CD4-positive, CD25-positive, alpha-beta regulatory T cell (primary cell): Measurements from ENCODE around the gene SCARB2. TPM values are rescaled to one million over a fixed set of nuclear protein-coding genes. Genes with fewer than 3 reads are reported as not detected.
A peak's percentile ranks its signal among the peaks of the same experiment; 100 is the strongest.

Experiments used
- ATAC-seq, 2 donors: fragments of 150-1000 bp; cut with Tn5 transposase; one replicate each; pipeline ENCODE4 v1.10.0; 2021; ENCODE audit warnings: low read depth in 2 of 2, moderate number of reproducible peaks in 2 of 2, moderate library complexity in 1 of 2
- DNase-seq, 3 donors: peaks; one replicate each; pipeline versions ENCODE4 v3.0.0 to v3.0.0-alpha.2; 2012 to 2022; ENCODE audit warnings: mixed read lengths in 1 of 3
- H3K27ac ChIP-seq: one replicate; pipeline ENCODE4 v1.7.0; 2013; ENCODE audit warnings: mild to moderate bottlenecking, low read length; ENCODE audit not compliant: insufficient read depth, poor library complexity, severe bottlenecking
- H3K27me3 ChIP-seq: one replicate; pipeline ENCODE4 v1.7.0; 2013; ENCODE audit warnings: low read length; ENCODE audit not compliant: control insufficient read depth, insufficient read depth
- H3K36me3 ChIP-seq: one replicate; pipeline ENCODE4 v1.7.0; 2013; ENCODE audit warnings: mild to moderate bottlenecking, low read length, moderate library complexity; ENCODE audit not compliant: control insufficient read depth, insufficient read depth
- H3K4me1 ChIP-seq: 2 replicates; pipeline ENCODE4 v1.7.0; 2013; ENCODE audit warnings: mild to moderate bottlenecking, low read length; ENCODE audit not compliant: insufficient read depth, control insufficient read depth, poor library complexity, severe bottlenecking
- H3K4me3 ChIP-seq: one replicate; pipeline ENCODE4 v1.7.0; 2013; ENCODE audit warnings: low read depth, mild to moderate bottlenecking, low read length, moderate library complexity
- H3K9me3 ChIP-seq, 2 experiments: 1 replicate in 1 of 2; 2 replicates in 1 of 2; pipeline ENCODE4 v1.7.0; 2013; ENCODE audit warnings: low read length in 2 of 2, mild to moderate bottlenecking in 1 of 2, moderate library complexity in 1 of 2; ENCODE audit not compliant: control insufficient read depth in 2 of 2
- H3K27ac Mint-ChIP-seq, 3 donors: one replicate each; pipeline ENCODE4 v1.8.0; 2020 to 2022; ENCODE audit warnings: mild to moderate bottlenecking in 3 of 3, mixed read lengths in 3 of 3, moderate library complexity in 2 of 3
- H3K27me3 Mint-ChIP-seq: one replicate; pipeline ENCODE4 v1.8.0; 2022; ENCODE audit warnings: mild to moderate bottlenecking, mixed read lengths
- H3K36me3 Mint-ChIP-seq: one replicate; pipeline ENCODE4 v1.8.0; 2020; ENCODE audit warnings: mixed read lengths
- H3K4me1 Mint-ChIP-seq, 4 donors: one replicate each; pipeline ENCODE4 v1.8.0; 2020 to 2022; ENCODE audit warnings: mixed read lengths in 4 of 4, mild to moderate bottlenecking in 1 of 4
- H3K4me3 Mint-ChIP-seq, 4 donors: one replicate each; pipeline ENCODE4 v1.8.0; 2020 to 2022; ENCODE audit warnings: mild to moderate bottlenecking in 4 of 4, mixed read lengths in 4 of 4, moderate library complexity in 3 of 4
- H3K9me3 Mint-ChIP-seq, 7 donors: one replicate each; pipeline ENCODE4 v1.8.0; 2020 to 2022; ENCODE audit warnings: mixed read lengths in 7 of 7, mild to moderate bottlenecking in 3 of 7, moderate library complexity in 2 of 7
- polyA plus RNA-seq, 4 donors: library from polyadenylated mRNA; unstranded; fragments of 300-500 nt; fragmentation: Illumina TruSeq; gene quantifications; one replicate each; pipeline ENCODE4 v1.2.3, GENCODE V29; 2021
- total RNA-seq: library from RNA; stranded (reverse); gene quantifications from one replicate; pipeline ENCODE4 v1.2.3, GENCODE V29; 2022

Gene SCARB2
- total and polyA plus RNA-seq, 5 donors from 2014 or later: 8.0 to 21.2 (median 10.6) TPM

DNA sequence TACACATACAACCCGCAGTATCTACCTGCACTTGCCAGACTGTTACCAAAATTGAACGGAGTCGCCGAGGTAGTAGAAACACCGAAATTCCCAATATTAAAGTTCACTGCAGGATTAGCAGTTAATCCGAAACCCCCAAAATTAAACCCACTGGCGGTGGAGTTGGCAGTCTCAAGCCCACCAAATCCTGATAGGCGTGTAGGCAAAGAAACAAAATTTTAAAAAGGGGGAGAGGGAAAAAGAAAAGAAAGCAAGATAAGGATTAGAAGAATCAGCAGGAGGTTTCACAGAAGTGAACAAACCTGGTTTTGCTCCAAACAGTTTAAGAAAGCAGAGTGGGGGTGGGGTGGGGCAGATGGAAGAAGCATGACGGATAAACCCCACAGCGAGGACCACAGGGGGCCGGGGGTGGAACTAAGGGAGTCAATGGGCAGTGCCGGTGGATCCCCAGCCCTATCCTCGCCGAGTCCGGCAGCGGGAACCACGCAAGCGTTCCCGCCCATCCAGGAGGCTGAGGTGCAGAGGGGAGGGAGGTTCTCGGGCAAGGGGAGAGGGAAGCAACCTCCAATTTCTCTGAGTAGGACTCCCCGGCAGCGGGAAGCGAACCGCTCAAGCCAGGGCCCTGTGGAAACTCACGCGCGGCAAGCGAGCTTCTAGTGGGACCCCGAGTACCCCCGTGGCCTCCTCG lies 66.0 kb downstream of the SCARB2 start:
- Histone ChIP-seq H3K27me3 (no peaks in the 10 kb centered on the region), H3K4me1 (peaks cover 35% of the 10 kb centered on the region), H3K4me3 (peak overlapping the region; percentile 94), H3K9me3 (no peaks in the 10 kb centered on the region), H3K36me3 (peaks cover 8% of the 10 kb centered on the region), H3K27ac (peak overlapping the region; percentile 87)
- peaks cover 6% of the 10 kb centered on the region for H3K36me3 Mint-ChIP-seq
- ATAC-seq: peak; percentile 1 to 2
- peaks cover 0 to 1% (median 0%) of the 10 kb centered on the region in 7 donors for H3K9me3 Mint-ChIP-seq
- peaks cover 11% of the 10 kb centered on the region for H3K27me3 Mint-ChIP-seq
- DNase-seq: peak in 2 of 3 donors; percentile 33 to 58
- H3K4me3 Mint-ChIP-seq: peak overlapping the region; percentile 97 to 100 (median 98)
- peaks cover 27 to 54% (median 33%) of the 10 kb centered on the region in 4 donors for H3K4me1 Mint-ChIP-seq
- peak overlapping the region; percentile 80 to 98 (median 97) for H3K27ac Mint-ChIP-seq

DNA sequence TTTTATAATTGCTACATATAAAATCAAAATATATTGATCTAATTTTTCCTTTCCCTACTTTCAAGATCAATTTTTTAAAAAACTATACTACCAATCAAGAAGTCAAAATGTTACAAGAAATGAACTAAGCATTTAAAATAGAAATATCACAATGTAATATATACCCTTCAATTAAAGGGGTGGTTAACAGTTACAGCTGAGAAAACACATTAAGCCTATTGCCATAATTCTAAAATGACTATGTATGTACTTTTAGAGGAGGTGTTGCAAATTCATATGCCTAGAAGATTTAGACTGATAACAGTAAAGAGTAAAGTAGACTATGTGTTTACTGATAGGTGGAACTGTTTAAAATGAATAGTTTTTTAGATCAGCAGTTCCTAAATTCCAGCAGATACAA lies 69.1 kb downstream of the SCARB2 start:
- no peak overlapping the region for H3K27ac ChIP-seq
- peak overlapping the region in 1 of 4 donors; percentile 21 for H3K4me3 Mint-ChIP-seq
- ATAC-seq: no peak

GRCh38 chr4:76141241-76141640 lies 72.4 kb downstream of the SCARB2 start:
- peaks cover 37 to 57% (median 43%) of the 10 kb centered on the region in 4 donors for H3K4me1 Mint-ChIP-seq
- DNase-seq (no peak), ATAC-seq (no peak)
- peak overlapping the region in 1 of 3 donors; percentile 1 for H3K27ac Mint-ChIP-seq
- no peak overlapping the region for H3K4me3 ChIP-seq
- H3K27me3 ChIP-seq: no peaks in the 10 kb centered on the region
- H3K4me3 Mint-ChIP-seq: peak overlapping the region in 1 of 4 donors; percentile 1
- peaks cover 46% of the 10 kb centered on the region for H3K36me3 Mint-ChIP-seq
- peaks cover 54% of the 10 kb centered on the region for H3K36me3 ChIP-seq
- H3K4me1 ChIP-seq: peaks cover 10% of the 10 kb centered on the region
- H3K27ac ChIP-seq: no peak overlapping the region
- no peaks in the 10 kb centered on the region for H3K9me3 ChIP-seq
- H3K27me3 Mint-ChIP-seq: no peaks in the 10 kb centered on the region
- no peaks in the 10 kb centered on the region for H3K9me3 Mint-ChIP-seq

More for the DNA sequence above, 69.1 kb downstream of the SCARB2 start:
- Mint-ChIP-seq H3K27me3 (no peaks in the 10 kb centered on the region), H3K27ac (no peak overlapping the region), H3K9me3 (peaks cover 0 to 1% (median 0%) of the 10 kb centered on the region in 7 donors), H3K36me3 (peaks cover 31% of the 10 kb centered on the region), H3K4me1 (peaks cover 37 to 65% (median 47%) of the 10 kb centered on the region in 4 donors)
- Histone ChIP-seq H3K36me3 (peaks cover 28% of the 10 kb centered on the region), H3K9me3 (no peaks in the 10 kb centered on the region), H3K27me3 (no peaks in the 10 kb centered on the region), H3K4me3 (no peak overlapping the region), H3K4me1 (peaks cover 35% of the 10 kb centered on the region)
- no peak for DNase-seq

DNA sequence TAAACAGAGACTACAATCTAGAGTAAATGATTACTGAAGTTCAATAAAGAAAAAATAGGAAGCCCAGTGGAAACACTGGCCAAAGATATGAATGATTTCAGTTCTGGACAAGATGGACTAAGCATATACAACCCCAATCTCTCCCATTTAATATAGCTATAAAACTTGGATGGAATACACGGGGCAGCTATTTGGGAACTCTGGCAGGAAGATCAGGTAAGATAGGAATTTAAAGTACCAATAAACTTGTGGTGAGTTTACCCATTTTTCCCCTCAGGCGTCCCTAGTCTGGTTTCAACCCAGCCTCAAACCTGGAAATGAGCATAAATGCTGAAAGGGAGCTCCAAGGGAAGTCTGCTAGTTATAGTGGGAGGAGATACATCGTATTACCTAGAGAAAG lies 85.9 kb downstream of the SCARB2 start:
- no peaks in the 10 kb centered on the region for H3K27me3 ChIP-seq
- DNase-seq: no peak
- H3K4me3 Mint-ChIP-seq: no peak overlapping the region
- no peaks in the 10 kb centered on the region for H3K4me1 ChIP-seq
- no peak for ATAC-seq
- H3K4me1 Mint-ChIP-seq: peaks cover 0 to 9% (median 6%) of the 10 kb centered on the region in 4 donors
- no peak overlapping the region for H3K4me3 ChIP-seq
- H3K9me3 Mint-ChIP-seq: no peaks in the 10 kb centered on the region
- H3K36me3 Mint-ChIP-seq: peaks cover 51% of the 10 kb centered on the region
- H3K9me3 ChIP-seq: no peaks in the 10 kb centered on the region
- no peaks in the 10 kb centered on the region for H3K27me3 Mint-ChIP-seq
- no peak overlapping the region for H3K27ac ChIP-seq
- no peak overlapping the region for H3K27ac Mint-ChIP-seq
- H3K36me3 ChIP-seq: peaks cover 47% of the 10 kb centered on the region

DNA sequence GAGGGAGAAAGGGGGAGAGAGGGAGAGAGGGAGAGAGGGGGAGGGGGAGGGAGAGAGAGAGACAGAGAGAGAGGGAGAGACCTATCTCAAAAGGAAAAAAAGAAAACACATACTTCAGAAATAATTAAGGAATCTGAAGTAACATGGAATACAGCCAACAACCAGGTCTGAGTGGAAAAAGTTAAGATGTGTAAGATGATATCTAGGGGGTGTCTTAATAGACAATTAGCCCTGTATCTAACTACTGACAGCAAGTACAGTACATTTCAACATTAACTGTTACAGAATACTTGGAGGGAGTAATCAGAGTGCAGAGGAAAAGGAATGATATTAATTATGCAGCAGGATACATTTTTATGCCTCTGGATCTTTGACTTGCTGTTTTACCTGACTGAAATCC lies 87.8 kb downstream of the SCARB2 start:
- no peaks in the 10 kb centered on the region for H3K27me3 ChIP-seq
- H3K27ac Mint-ChIP-seq: no peak overlapping the region
- peaks cover 0 to 9% (median 3%) of the 10 kb centered on the region in 4 donors for H3K4me1 Mint-ChIP-seq
- no peaks in the 10 kb centered on the region for H3K4me1 ChIP-seq
- no peak overlapping the region for H3K4me3 ChIP-seq
- no peaks in the 10 kb centered on the region for H3K9me3 ChIP-seq
- no peak overlapping the region for H3K4me3 Mint-ChIP-seq
- peaks cover 52% of the 10 kb centered on the region for H3K36me3 ChIP-seq
- ATAC-seq (no peak), DNase-seq (no peak)
- H3K27me3 Mint-ChIP-seq: no peaks in the 10 kb centered on the region
- no peaks in the 10 kb centered on the region for H3K9me3 Mint-ChIP-seq
- H3K36me3 Mint-ChIP-seq: peaks cover 57% of the 10 kb centered on the region
- no peak overlapping the region for H3K27ac ChIP-seq

DNA sequence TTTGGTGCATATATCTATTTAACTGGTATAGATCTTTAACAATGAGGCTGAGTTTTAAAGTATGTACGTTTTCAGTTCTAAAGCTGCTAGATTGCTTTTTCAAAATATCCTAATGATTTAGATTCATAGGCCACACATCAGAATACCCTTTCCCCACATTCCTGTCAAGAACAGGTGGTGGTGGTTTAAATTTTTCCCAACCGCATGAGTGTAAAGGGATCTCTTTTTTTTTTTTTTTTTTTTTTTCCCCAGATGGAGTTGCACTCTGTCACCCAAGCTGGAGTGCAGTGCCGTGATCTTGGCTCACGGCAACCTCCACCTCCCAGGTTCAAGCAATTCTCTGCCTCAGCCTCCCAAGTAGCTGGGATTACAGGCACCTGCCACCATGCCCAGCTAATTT lies 93.4 kb downstream of the SCARB2 start:
- Histone ChIP-seq H3K4me3 (no peak overlapping the region), H3K27me3 (no peaks in the 10 kb centered on the region), H3K4me1 (no peaks in the 10 kb centered on the region), H3K36me3 (peaks cover 76% of the 10 kb centered on the region), H3K9me3 (no peaks in the 10 kb centered on the region), H3K27ac (no peak overlapping the region)
- Mint-ChIP-seq H3K9me3 (peaks cover 0 to 7% (median 2%) of the 10 kb centered on the region in 7 donors), H3K27me3 (no peaks in the 10 kb centered on the region), H3K27ac (peak overlapping the region in 1 of 3 donors; percentile 82), H3K4me3 (no peak overlapping the region), H3K36me3 (peaks cover 64% of the 10 kb centered on the region), H3K4me1 (peaks cover 0 to 7% (median under 1%) of the 10 kb centered on the region in 4 donors)
- ATAC-seq (no peak), DNase-seq (no peak)

DNA sequence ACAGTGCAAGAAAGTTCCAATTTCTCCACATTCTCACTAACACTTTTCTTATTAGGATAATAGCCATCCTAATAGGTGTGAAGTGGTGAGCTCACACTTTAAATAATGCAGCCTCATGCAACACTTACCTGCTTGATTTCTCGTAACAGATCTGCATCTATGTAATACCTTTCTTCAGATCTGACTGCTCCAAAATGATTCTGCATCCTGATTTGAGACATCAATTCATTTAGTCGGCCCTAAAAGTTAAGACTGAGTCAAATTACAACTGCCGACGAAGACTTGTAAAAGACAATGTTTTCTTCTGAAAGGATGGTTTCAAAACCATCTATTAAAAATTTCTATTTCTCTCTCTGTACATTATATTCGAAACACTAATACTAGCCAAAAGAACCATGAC lies 96.1 kb downstream of the SCARB2 start:
- Histone ChIP-seq H3K9me3 (no peaks in the 10 kb centered on the region), H3K27me3 (no peaks in the 10 kb centered on the region), H3K27ac (no peak overlapping the region), H3K36me3 (peaks cover 77% of the 10 kb centered on the region), H3K4me3 (no peak overlapping the region), H3K4me1 (no peaks in the 10 kb centered on the region)
- ATAC-seq (no peak), DNase-seq (no peak)
- Mint-ChIP-seq H3K4me3 (no peak overlapping the region), H3K27me3 (no peaks in the 10 kb centered on the region), H3K9me3 (peaks cover 0 to 7% (median 2%) of the 10 kb centered on the region in 7 donors), H3K27ac (peak overlapping the region in 1 of 3 donors; percentile 20), H3K4me1 (peaks cover 0 to 7% (median under 1%) of the 10 kb centered on the region in 4 donors), H3K36me3 (peaks cover 52% of the 10 kb centered on the region)

- Mint-ChIP-seq H3K27ac (peak overlapping the region in 2 of 3 donors; percentile 20 to 44), H3K4me3 (no peak overlapping the region)
Observed at GRCh38 chr4:76116821-76117220, 96.8 kb downstream of the SCARB2 start.

More at GRCh38 chr4:76116821-76117220, 96.8 kb downstream of the SCARB2 start:
- Mint-ChIP-seq H3K36me3 (peaks cover 51% of the 10 kb centered on the region), H3K27me3 (no peaks in the 10 kb centered on the region), H3K9me3 (peaks cover 0 to 7% (median 2%) of the 10 kb centered on the region in 7 donors), H3K4me1 (peaks cover 0 to 7% (median under 1%) of the 10 kb centered on the region in 4 donors)
- Histone ChIP-seq H3K36me3 (peaks cover 70% of the 10 kb centered on the region), H3K9me3 (no peaks in the 10 kb centered on the region), H3K4me3 (no peak overlapping the region), H3K4me1 (no peaks in the 10 kb centered on the region), H3K27me3 (no peaks in the 10 kb centered on the region), H3K27ac (no peak overlapping the region)
- no peak for ATAC-seq
- no peak for DNase-seq
